ENCODE results near the gene STPG2. TPM values are rescaled to one million over a fixed set of nuclear protein-coding genes. Genes with fewer than 3 reads are reported as not detected.

STPG2 gene
- total RNA-seq, 1 experiment from 2014 or later: 0.56 TPM

GRCh38 chr4:97759785-97760184, 383.5 kb downstream of the STPG2 start:
- H3K9me3 ChIP-seq (ENCODE audit: low read length): peaks cover 12% of the 10 kb centered on the region
- no peak overlapping the region for H2AFZ ChIP-seq (ENCODE audit: low read length)
- DNase-seq: no peak
- no peak overlapping the region for H3K9ac ChIP-seq (ENCODE audit: low read length)
- no peak overlapping the region for H3K4me2 ChIP-seq (ENCODE audit: low read depth, low read length, poor library complexity, severe bottlenecking)
- no peaks in the 10 kb centered on the region for H3K79me2 ChIP-seq (ENCODE audit: low read length)
- H4K20me1 ChIP-seq (ENCODE audit: insufficient read depth, low read depth, low read length): no peaks in the 10 kb centered on the region
- no peaks in the 10 kb centered on the region for H3K36me3 ChIP-seq (ENCODE audit: insufficient read depth, low read length)
- H3K9me2 ChIP-seq (replicated peaks; ENCODE audit: insufficient read depth, low read length): no peaks in the 10 kb centered on the region
- H3K27ac ChIP-seq (ENCODE audit: low read length): no peak overlapping the region
- H3K4me1 ChIP-seq (ENCODE audit: low read length): no peaks in the 10 kb centered on the region
- no peak overlapping the region for H3K4me3 ChIP-seq (ENCODE audit: low read length)
- H3K27me3 ChIP-seq (ENCODE audit: low read length): no peaks in the 10 kb centered on the region

GRCh38 chr4:97752599-97752998, 390.7 kb downstream of the STPG2 start:
- no peaks in the 10 kb centered on the region for H3K9me2 ChIP-seq (replicated peaks; ENCODE audit: insufficient read depth, low read length)

GRCh38 chr4:97747945-97748344, 395.3 kb downstream of the STPG2 start:
- peaks cover 17% of the 10 kb centered on the region; the same call in 1 of the 2 replicates for H3K9me3 ChIP-seq (ENCODE audit: low read length)
- no peak overlapping the region for H2AFZ ChIP-seq (ENCODE audit: low read length)

More at GRCh38 chr4:97752599-97752998, 390.7 kb downstream of the STPG2 start:
- Histone ChIP-seq H3K9ac (ENCODE audit: low read length) (no peak overlapping the region), H3K9me3 (ENCODE audit: low read length) (peaks cover 11% of the 10 kb centered on the region), H3K4me2 (ENCODE audit: low read depth, low read length, poor library complexity, severe bottlenecking) (no peak overlapping the region), H2AFZ (ENCODE audit: low read length) (no peak overlapping the region), H3K27ac (ENCODE audit: low read length) (no peak overlapping the region), H3K4me1 (ENCODE audit: low read length) (no peaks in the 10 kb centered on the region), H3K79me2 (ENCODE audit: low read length) (no peaks in the 10 kb centered on the region), H4K20me1 (ENCODE audit: insufficient read depth, low read depth, low read length) (no peaks in the 10 kb centered on the region), H3K27me3 (ENCODE audit: low read length) (no peaks in the 10 kb centered on the region), H3K36me3 (ENCODE audit: insufficient read depth, low read length) (no peaks in the 10 kb centered on the region), H3K4me3 (ENCODE audit: low read length) (no peak overlapping the region)
- no peak for DNase-seq

GRCh38 chr4:97720869-97721432, 422.3 kb downstream of the STPG2 start:
- Histone ChIP-seq H3K27ac (ENCODE audit: low read length) (no peak overlapping the region), H3K4me2 (ENCODE audit: low read depth, low read length, poor library complexity, severe bottlenecking) (no peak overlapping the region), H3K9ac (ENCODE audit: low read length) (no peak overlapping the region), H3K27me3 (ENCODE audit: low read length) (no peaks in the 10 kb centered on the region), H3K4me3 (ENCODE audit: low read length) (no peak overlapping the region), H3K4me1 (ENCODE audit: low read length) (no peaks in the 10 kb centered on the region), H3K36me3 (ENCODE audit: insufficient read depth, low read length) (no peaks in the 10 kb centered on the region), H3K79me2 (ENCODE audit: low read length) (no peaks in the 10 kb centered on the region), H2AFZ (ENCODE audit: low read length) (no peak overlapping the region), H3K9me2 (replicated peaks; ENCODE audit: insufficient read depth, low read length) (no peaks in the 10 kb centered on the region), H4K20me1 (ENCODE audit: insufficient read depth, low read depth, low read length) (no peaks in the 10 kb centered on the region), H3K9me3 (ENCODE audit: low read length) (peaks cover 31% of the 10 kb centered on the region; the same call in 1 of the 2 replicates)
- DNase-seq: no peak

More at GRCh38 chr4:97747945-97748344, 395.3 kb downstream of the STPG2 start:
- no peaks in the 10 kb centered on the region for H3K36me3 ChIP-seq (ENCODE audit: insufficient read depth, low read length)
- H3K4me1 ChIP-seq (ENCODE audit: low read length): no peaks in the 10 kb centered on the region
- no peak overlapping the region for H3K9ac ChIP-seq (ENCODE audit: low read length)
- no peak overlapping the region for H3K4me3 ChIP-seq (ENCODE audit: low read length)
- no peak overlapping the region for H3K27ac ChIP-seq (ENCODE audit: low read length)
- no peaks in the 10 kb centered on the region for H3K9me2 ChIP-seq (replicated peaks; ENCODE audit: insufficient read depth, low read length)
- no peak overlapping the region for H3K4me2 ChIP-seq (ENCODE audit: low read depth, low read length, poor library complexity, severe bottlenecking)
- no peaks in the 10 kb centered on the region for H3K27me3 ChIP-seq (ENCODE audit: low read length)
- no peaks in the 10 kb centered on the region for H3K79me2 ChIP-seq (ENCODE audit: low read length)
- DNase-seq: no peak
- H4K20me1 ChIP-seq (ENCODE audit: insufficient read depth, low read depth, low read length): no peaks in the 10 kb centered on the region

- H3K4me2 ChIP-seq (ENCODE audit: low read depth, low read length, poor library complexity, severe bottlenecking): no peak overlapping the region
- no peaks in the 10 kb centered on the region for H3K27me3 ChIP-seq (ENCODE audit: low read length)
- no peaks in the 10 kb centered on the region for H3K9me2 ChIP-seq (replicated peaks; ENCODE audit: insufficient read depth, low read length)
- H3K4me3 ChIP-seq (ENCODE audit: low read length): no peak overlapping the region
- H3K9ac ChIP-seq (ENCODE audit: low read length): no peak overlapping the region
- no peaks in the 10 kb centered on the region for H3K4me1 ChIP-seq (ENCODE audit: low read length)
- no peaks in the 10 kb centered on the region for H4K20me1 ChIP-seq (ENCODE audit: insufficient read depth, low read depth, low read length)
- DNase-seq: no peak
- H3K79me2 ChIP-seq (ENCODE audit: low read length): no peaks in the 10 kb centered on the region
- peaks cover 31% of the 10 kb centered on the region for H3K9me3 ChIP-seq (ENCODE audit: low read length)
- H2AFZ ChIP-seq (ENCODE audit: low read length): no peak overlapping the region
- no peak overlapping the region for H3K27ac ChIP-seq (ENCODE audit: low read length)
- H3K36me3 ChIP-seq (ENCODE audit: insufficient read depth, low read length): no peaks in the 10 kb centered on the region
Observed at GRCh38 chr4:97691111-97691605, 452.1 kb downstream of the STPG2 start.

- H3K9me2 ChIP-seq (replicated peaks; ENCODE audit: insufficient read depth, low read length): no peaks in the 10 kb centered on the region
- H3K4me2 ChIP-seq (ENCODE audit: low read depth, low read length, poor library complexity, severe bottlenecking): no peak overlapping the region
- H3K4me1 ChIP-seq (ENCODE audit: low read length): no peaks in the 10 kb centered on the region
- H3K27ac ChIP-seq (ENCODE audit: low read length): no peak overlapping the region
- H4K20me1 ChIP-seq (ENCODE audit: insufficient read depth, low read depth, low read length): no peaks in the 10 kb centered on the region
- H3K36me3 ChIP-seq (ENCODE audit: insufficient read depth, low read length): no peaks in the 10 kb centered on the region
- no peak overlapping the region for H2AFZ ChIP-seq (ENCODE audit: low read length)
- no peak overlapping the region for H3K4me3 ChIP-seq (ENCODE audit: low read length)
- no peaks in the 10 kb centered on the region for H3K79me2 ChIP-seq (ENCODE audit: low read length)
- peaks cover 9% of the 10 kb centered on the region for H3K9me3 ChIP-seq (ENCODE audit: low read length)
- no peaks in the 10 kb centered on the region for H3K27me3 ChIP-seq (ENCODE audit: low read length)
- no peak overlapping the region for H3K9ac ChIP-seq (ENCODE audit: low read length)
- DNase-seq: no peak
Observed at GRCh38 chr4:97670703-97671269, 472.5 kb downstream of the STPG2 start.

- DNase-seq: no peak
Observed at GRCh38 chr4:97665553-97665952, 477.7 kb downstream of the STPG2 start.

GRCh38 chr4:97664741-97665140, 478.5 kb downstream of the STPG2 start:
- H3K9ac ChIP-seq (ENCODE audit: low read length): no peak overlapping the region
- H3K4me1 ChIP-seq (ENCODE audit: low read length): no peaks in the 10 kb centered on the region
- no peaks in the 10 kb centered on the region for H3K9me2 ChIP-seq (replicated peaks; ENCODE audit: insufficient read depth, low read length)
- H3K4me2 ChIP-seq (ENCODE audit: low read depth, low read length, poor library complexity, severe bottlenecking): no peak overlapping the region
- H3K79me2 ChIP-seq (ENCODE audit: low read length): no peaks in the 10 kb centered on the region
- no peak overlapping the region for H2AFZ ChIP-seq (ENCODE audit: low read length)
- no peaks in the 10 kb centered on the region for H4K20me1 ChIP-seq (ENCODE audit: insufficient read depth, low read depth, low read length)
- no peak overlapping the region for H3K27ac ChIP-seq (ENCODE audit: low read length)
- no peak overlapping the region for H3K4me3 ChIP-seq (ENCODE audit: low read length)
- H3K9me3 ChIP-seq (ENCODE audit: low read length): peaks cover 8% of the 10 kb centered on the region; the same call in 1 of the 2 replicates
- no peak for DNase-seq
- no peaks in the 10 kb centered on the region for H3K27me3 ChIP-seq (ENCODE audit: low read length)
- H3K36me3 ChIP-seq (ENCODE audit: insufficient read depth, low read length): no peaks in the 10 kb centered on the region

More at GRCh38 chr4:97665553-97665952, 477.7 kb downstream of the STPG2 start:
- Histone ChIP-seq H3K4me1 (ENCODE audit: low read length) (no peaks in the 10 kb centered on the region), H2AFZ (ENCODE audit: low read length) (no peak overlapping the region), H3K9ac (ENCODE audit: low read length) (no peak overlapping the region), H3K4me2 (ENCODE audit: low read depth, low read length, poor library complexity, severe bottlenecking) (no peak overlapping the region), H3K36me3 (ENCODE audit: insufficient read depth, low read length) (no peaks in the 10 kb centered on the region), H4K20me1 (ENCODE audit: insufficient read depth, low read depth, low read length) (no peaks in the 10 kb centered on the region), H3K9me2 (replicated peaks; ENCODE audit: insufficient read depth, low read length) (no peaks in the 10 kb centered on the region), H3K4me3 (ENCODE audit: low read length) (no peak overlapping the region), H3K79me2 (ENCODE audit: low read length) (no peaks in the 10 kb centered on the region), H3K27ac (ENCODE audit: low read length) (no peak overlapping the region), H3K27me3 (ENCODE audit: low read length) (no peaks in the 10 kb centered on the region), H3K9me3 (ENCODE audit: low read length) (peaks cover 11% of the 10 kb centered on the region)

Measured in Karpas-422 (cell line).